ENCODE results near the gene DYNC1LI1.
A peak's percentile ranks its signal among the peaks of the same experiment; 100 is the strongest.
"Not testable (repeated sequence)": the region's sequence is repeated elsewhere in the genome, so short reads cannot be mapped to it uniquely, and the experiment has no call there.

Gene DYNC1LI1

DNA sequence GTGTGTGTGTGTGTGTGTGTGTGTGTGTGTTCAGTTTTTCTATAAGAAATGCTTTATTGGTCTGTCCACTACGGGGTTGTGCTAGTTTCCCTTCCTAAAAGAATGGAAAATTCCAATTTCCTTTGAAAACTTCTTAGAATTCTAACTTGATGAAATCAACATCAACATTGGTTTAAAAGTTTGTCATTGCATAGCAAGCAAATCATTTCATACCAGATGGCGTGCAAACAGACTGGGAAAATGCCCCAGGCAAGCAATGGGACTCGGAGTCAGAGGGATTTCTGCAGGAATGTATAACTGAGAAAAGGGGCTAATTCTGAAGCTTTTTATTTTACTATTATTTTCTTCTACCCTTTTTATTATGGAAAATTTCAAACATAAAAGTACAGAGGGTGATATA lies 13.1 kb upstream of the DYNC1LI1 start:
- Histone ChIP-seq H3K9me3 (replicated peaks; ENCODE audit: low read length) (no peaks in the 10 kb centered on the region), H3K4me3 (ENCODE audit: low read length) (no peak overlapping the region), H3K4me2 (ENCODE audit: low read length) (no peak overlapping the region), H3K9ac (ENCODE audit: low read depth, low read length) (no peak overlapping the region), H3K36me3 (ENCODE audit: insufficient read depth, low read length) (no peaks in the 10 kb centered on the region), H3K4me1 (ENCODE audit: control insufficient read depth, insufficient read depth, low read length) (no peaks in the 10 kb centered on the region), H3K27me3 (ENCODE audit: control insufficient read depth, insufficient read depth, low read length) (peaks cover 19% of the 10 kb centered on the region)

DNA sequence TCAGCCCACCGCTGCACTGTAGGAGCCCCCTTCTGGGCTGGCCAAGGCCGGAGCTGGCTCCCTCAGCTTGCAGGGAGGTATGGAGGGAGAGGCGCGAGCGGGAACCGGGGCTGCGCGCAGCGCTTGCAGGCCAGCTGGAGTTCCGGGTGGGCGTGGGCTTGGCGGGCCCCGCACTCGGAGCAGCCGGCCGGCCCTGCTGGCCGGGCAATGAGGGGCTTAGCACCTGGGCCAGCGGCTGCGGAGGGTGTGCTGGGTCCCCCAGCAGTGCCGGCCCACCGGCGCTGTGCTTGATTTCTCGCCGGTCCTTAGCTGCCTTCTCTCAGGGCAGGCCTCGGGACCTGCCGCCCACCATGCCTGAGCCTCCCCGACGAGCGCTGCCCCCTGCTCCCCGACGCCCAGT lies 8.0 kb upstream of the DYNC1LI1 start:
- not testable (repeated sequence) for H3K9ac ChIP-seq (ENCODE audit: low read depth, low read length); H3K4me2 ChIP-seq (ENCODE audit: low read length); H3K9me3 ChIP-seq (replicated peaks; ENCODE audit: low read length); H3K27me3 ChIP-seq (ENCODE audit: control insufficient read depth, insufficient read depth, low read length); H3K36me3 ChIP-seq (ENCODE audit: insufficient read depth, low read length); H3K4me3 ChIP-seq (ENCODE audit: low read length)
- peaks cover 17% of the 10 kb centered on the region for H3K4me1 ChIP-seq (ENCODE audit: control insufficient read depth, insufficient read depth, low read length)

DNA sequence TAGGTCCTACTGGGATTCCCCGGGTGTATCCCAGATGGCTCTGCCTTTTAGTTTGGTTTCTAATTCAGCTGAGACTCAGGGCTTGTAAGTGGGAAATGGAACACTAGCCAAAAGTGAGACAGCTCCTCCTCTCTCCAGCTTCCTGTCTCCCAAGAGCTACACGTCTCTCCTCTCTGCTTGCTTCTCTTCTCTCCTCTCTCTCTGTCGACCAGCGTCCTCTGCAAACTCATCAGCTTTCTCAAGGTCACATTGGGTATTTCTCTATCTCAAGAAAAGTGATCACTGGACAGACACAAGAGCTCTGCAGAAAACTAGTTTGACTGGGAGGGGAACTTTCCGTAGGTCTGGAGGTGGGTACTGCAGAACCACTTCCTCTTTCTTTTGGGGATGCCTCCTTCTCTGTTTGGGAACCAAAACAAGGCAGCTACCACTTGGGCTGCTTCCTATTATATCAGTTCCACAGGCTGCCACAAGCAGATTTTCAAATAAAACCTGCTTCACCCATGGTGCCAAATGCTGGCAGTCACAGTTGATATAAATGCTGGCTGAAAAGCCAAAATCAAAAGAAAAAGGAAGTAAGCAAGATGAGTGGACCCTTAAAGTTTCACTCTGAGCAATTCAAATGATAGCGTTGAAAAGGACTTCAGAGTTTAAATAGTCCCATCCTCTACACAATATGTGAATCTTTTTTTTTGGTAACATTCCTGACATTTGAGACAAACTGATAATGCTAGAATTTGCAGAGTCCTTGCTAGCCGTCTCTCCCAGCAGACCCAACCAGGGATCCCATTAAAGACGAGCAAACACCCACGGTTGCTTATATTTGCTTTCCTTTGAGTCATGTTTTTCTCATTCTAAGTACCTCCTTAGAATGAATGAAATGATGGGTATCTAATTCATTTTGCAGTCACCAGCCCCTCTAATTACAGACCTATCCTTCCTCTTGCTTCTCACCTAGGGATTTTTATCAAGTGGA lies 7.2 kb upstream of the DYNC1LI1 start:
- H3K4me3 ChIP-seq (ENCODE audit: low read length), result peak overlapping the region; percentile 60
- peaks cover 17% of the 10 kb centered on the region for H3K4me1 ChIP-seq (ENCODE audit: control insufficient read depth, insufficient read depth, low read length)
- no peaks in the 10 kb centered on the region for H3K27me3 ChIP-seq (ENCODE audit: control insufficient read depth, insufficient read depth, low read length)
- peak overlapping the region; percentile 83 for H3K4me2 ChIP-seq (ENCODE audit: low read length)
- no peaks in the 10 kb centered on the region for H3K9me3 ChIP-seq (replicated peaks; ENCODE audit: low read length)
- H3K9ac ChIP-seq (ENCODE audit: low read depth, low read length), result peak overlapping the region; percentile 49
- H3K36me3 ChIP-seq (ENCODE audit: insufficient read depth, low read length), result no peaks in the 10 kb centered on the region

DNA sequence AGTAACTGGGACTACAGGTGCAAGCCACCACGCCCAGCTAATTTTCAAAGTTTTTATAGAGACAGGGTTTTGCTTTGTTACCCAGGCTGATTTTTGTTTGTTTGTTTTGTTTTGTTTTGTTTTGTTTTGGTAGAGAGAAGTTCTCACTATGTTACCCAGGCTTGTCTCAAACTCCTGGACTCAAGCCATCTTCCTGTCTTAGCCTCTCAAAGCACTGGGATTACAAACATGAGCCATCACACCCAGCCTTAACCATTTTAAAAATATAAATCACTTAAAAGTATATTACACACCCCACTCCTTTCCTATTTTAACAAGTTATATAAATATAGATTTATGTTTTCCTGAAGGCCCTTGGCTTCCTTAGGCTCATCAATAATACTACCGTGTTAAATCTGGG lies 6.5 kb upstream of the DYNC1LI1 start:
- H3K9me3 ChIP-seq (replicated peaks; ENCODE audit: low read length), result no peaks in the 10 kb centered on the region
- peak overlapping the region; percentile 49 for H3K9ac ChIP-seq (ENCODE audit: low read depth, low read length)
- H3K4me1 ChIP-seq (ENCODE audit: control insufficient read depth, insufficient read depth, low read length), result peaks cover 17% of the 10 kb centered on the region
- no peaks in the 10 kb centered on the region for H3K36me3 ChIP-seq (ENCODE audit: insufficient read depth, low read length)
- H3K4me2 ChIP-seq (ENCODE audit: low read length), result peak overlapping the region; percentile 83
- no peaks in the 10 kb centered on the region for H3K27me3 ChIP-seq (ENCODE audit: control insufficient read depth, insufficient read depth, low read length)
- peak overlapping the region; percentile 60 for H3K4me3 ChIP-seq (ENCODE audit: low read length)

DNA sequence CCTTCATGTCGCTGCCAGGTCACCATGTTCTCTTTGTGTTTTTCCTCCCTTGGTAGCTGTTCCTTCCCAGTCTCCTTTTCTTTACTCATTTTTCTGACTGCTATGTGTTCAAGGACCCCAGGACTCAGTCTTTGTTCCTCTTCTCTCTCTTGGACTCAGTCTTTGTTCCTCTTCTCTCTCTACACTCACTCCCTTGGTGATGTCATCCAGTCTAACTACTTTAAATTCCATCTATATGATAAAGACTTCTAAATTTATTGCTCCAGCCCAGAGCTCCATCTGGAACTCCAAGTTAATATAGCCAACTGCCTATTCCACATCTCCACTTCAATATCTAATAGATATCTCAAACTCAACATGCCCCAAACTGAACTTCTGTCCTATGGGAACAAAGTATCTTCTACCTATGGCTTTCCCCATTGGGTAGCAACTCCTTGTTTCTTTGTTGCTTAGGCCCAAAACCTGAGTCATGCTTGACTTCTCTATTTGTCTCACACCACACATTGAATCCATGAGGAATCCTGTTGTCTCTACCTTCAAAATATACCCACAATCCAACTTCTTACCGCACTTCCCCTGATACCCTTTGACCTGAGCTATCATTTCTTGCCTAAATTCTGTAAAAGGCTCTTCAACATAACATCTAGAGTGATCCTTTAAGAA lies 4.9 kb upstream of the DYNC1LI1 start:
- Histone ChIP-seq H3K9me3 (replicated peaks; ENCODE audit: low read length) (no peaks in the 10 kb centered on the region), H3K4me3 (ENCODE audit: low read length) (no peak overlapping the region), H3K9ac (ENCODE audit: low read depth, low read length) (no peak overlapping the region), H3K4me1 (ENCODE audit: control insufficient read depth, insufficient read depth, low read length) (peaks cover 23% of the 10 kb centered on the region), H3K27me3 (ENCODE audit: control insufficient read depth, insufficient read depth, low read length) (no peaks in the 10 kb centered on the region), H3K4me2 (ENCODE audit: low read length) (no peak overlapping the region), H3K36me3 (ENCODE audit: insufficient read depth, low read length) (no peaks in the 10 kb centered on the region)

DNA sequence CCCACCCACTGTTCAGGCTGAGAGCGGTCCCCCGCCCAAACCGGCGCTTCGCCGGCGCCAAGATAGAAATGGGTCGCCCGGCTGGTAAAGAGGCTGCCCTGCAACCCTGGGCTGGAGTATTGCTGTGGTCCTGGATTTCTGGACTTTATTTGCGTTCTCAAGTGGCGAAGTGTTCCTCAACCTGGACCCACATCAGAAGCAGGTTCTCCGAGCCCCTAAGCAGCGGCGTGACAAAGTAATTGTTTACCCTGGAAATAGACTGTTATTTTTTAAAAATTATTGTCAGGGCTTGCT lies 481 bp upstream of the DYNC1LI1 start:
- Histone ChIP-seq H3K27me3 (ENCODE audit: control insufficient read depth, insufficient read depth, low read length) (no peaks in the 10 kb centered on the region), H3K4me1 (ENCODE audit: control insufficient read depth, insufficient read depth, low read length) (peaks cover 27% of the 10 kb centered on the region), H3K9ac (ENCODE audit: low read depth, low read length) (peak overlapping the region; percentile 99)

DNA sequence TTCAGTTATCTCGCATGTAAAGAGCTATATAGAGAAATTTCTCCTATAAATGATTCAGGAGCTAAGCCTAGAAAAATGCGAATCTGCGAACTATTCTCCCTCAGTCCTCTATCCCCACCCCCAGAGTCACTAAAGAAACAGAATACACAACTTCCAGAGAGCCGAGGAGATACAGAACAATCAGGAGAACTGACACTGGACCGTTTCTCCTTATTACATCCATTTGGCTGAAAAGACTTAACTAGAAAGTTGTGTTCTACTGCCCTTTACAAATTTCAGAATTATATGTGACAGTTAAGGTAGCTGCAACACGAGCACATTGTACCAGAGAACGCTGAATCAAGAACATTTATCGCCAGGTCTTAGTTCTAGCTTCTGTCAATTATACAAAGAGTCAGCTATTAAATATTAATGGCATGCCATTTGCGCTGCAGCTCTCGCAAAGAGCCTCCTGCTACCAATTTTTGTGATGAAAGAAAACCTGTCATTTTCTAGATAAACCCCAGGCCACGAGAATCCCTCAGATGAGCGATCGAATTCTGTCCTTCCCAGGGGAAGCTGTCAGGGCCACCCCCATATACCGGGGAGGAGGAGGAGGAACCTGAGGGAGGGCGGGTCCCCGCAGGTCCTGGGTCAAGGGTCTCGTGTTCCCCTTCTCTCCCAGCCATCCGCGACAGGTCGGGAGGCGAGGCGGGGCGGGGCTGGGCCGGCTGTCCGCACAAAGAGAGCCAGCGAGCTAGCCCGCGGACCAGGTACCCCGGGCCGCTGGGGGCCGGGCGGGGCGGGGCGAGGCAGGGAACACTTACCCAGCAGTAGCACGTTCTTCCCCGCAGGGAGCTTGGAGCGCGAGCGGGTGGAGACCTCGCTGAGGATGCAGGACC lies 878 bp downstream of the DYNC1LI1 start:
- H3K27me3 ChIP-seq (ENCODE audit: control insufficient read depth, insufficient read depth, low read length), result no peaks in the 10 kb centered on the region
- H3K4me3 ChIP-seq (ENCODE audit: low read length), result peak overlapping the region; percentile 86
- H3K9me3 ChIP-seq (replicated peaks; ENCODE audit: low read length), result no peaks in the 10 kb centered on the region
- peak overlapping the region; percentile 89 for H3K4me2 ChIP-seq (ENCODE audit: low read length)
- H3K4me1 ChIP-seq (ENCODE audit: control insufficient read depth, insufficient read depth, low read length), result peaks cover 19% of the 10 kb centered on the region
- no peaks in the 10 kb centered on the region for H3K36me3 ChIP-seq (ENCODE audit: insufficient read depth, low read length)
- H3K9ac ChIP-seq (ENCODE audit: low read depth, low read length), result peak overlapping the region; percentile 99

More for the DNA sequence above, 481 bp upstream of the DYNC1LI1 start:
- Histone ChIP-seq H3K9me3 (replicated peaks; ENCODE audit: low read length) (no peaks in the 10 kb centered on the region), H3K36me3 (ENCODE audit: insufficient read depth, low read length) (no peaks in the 10 kb centered on the region), H3K4me3 (ENCODE audit: low read length) (peak overlapping the region; percentile 86), H3K4me2 (ENCODE audit: low read length) (peak overlapping the region; percentile 89)

DNA sequence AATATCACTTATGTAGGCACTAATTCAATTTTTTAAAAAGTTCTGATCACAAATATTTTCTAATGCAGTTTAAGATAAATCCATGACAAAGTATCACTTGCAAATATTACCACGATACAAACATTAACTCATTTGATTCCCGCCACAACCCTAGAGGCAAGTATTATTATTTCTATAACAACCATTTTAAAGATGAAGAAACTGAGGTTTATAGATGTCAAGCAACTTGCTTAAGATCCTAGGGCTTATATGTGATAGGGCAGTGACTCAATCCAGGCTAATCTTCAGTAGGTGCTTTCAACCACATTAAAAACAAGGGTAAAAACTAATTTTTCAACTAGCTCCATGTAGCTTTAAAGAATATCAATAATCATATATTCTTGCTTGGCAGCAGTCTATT lies 1.7 kb downstream of the DYNC1LI1 start:
- H3K4me1 ChIP-seq (ENCODE audit: control insufficient read depth, insufficient read depth, low read length), result peaks cover 19% of the 10 kb centered on the region
- no peaks in the 10 kb centered on the region for H3K9me3 ChIP-seq (replicated peaks; ENCODE audit: low read length)
- peak overlapping the region; percentile 86 for H3K4me3 ChIP-seq (ENCODE audit: low read length)
- H3K9ac ChIP-seq (ENCODE audit: low read depth, low read length), result peak overlapping the region; percentile 99
- peak overlapping the region; percentile 89 for H3K4me2 ChIP-seq (ENCODE audit: low read length)
- no peaks in the 10 kb centered on the region for H3K36me3 ChIP-seq (ENCODE audit: insufficient read depth, low read length)
- no peaks in the 10 kb centered on the region for H3K27me3 ChIP-seq (ENCODE audit: control insufficient read depth, insufficient read depth, low read length)

DNA sequence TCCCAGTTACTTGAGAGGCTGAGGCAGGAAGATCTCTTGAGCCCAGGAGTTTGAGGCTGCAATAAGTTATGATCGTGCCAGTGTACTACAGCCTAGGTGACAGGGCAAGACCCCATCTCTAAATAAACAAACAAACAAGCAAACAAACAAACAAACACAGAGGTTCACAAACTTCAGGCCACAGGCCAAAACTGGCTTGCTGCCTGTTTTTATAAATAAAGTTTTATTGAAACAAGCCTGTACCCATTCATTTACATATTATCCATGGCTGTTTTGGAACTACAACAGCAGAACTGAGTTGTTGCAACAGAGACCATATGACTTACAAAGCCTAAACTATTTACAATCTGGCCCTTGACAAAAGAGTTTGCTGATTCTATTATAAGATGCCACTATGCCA lies 6.5 kb downstream of the DYNC1LI1 start:
- Histone ChIP-seq H3K4me1 (ENCODE audit: control insufficient read depth, insufficient read depth, low read length) (peaks cover 12% of the 10 kb centered on the region), H3K4me2 (ENCODE audit: low read length) (no peak overlapping the region), H3K27me3 (ENCODE audit: control insufficient read depth, insufficient read depth, low read length) (no peaks in the 10 kb centered on the region), H3K36me3 (ENCODE audit: insufficient read depth, low read length) (peaks cover 2% of the 10 kb centered on the region), H3K9me3 (replicated peaks; ENCODE audit: low read length) (no peaks in the 10 kb centered on the region), H3K9ac (ENCODE audit: low read depth, low read length) (no peak overlapping the region), H3K4me3 (ENCODE audit: low read length) (no peak overlapping the region)

DNA sequence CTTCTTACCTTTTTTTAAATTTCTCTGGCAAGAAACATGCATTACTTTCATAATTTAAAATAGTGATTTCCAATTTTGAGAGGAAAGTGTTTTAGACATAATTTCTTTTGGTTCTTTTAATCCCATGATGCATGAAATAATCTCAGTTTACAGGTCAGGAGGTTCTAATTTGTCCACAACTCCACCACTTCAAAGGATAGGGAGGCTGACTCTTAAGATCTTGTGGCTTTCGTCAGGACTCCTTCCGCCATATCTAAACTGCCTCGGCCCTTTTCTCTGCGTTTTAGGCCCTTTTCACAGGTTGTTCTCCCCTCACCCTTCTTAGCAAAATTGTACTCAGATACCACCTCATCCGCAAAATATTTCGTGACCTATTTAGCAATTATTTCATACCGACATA lies 8.0 kb downstream of the DYNC1LI1 start:
- Histone ChIP-seq H3K4me1 (ENCODE audit: control insufficient read depth, insufficient read depth, low read length) (no peaks in the 10 kb centered on the region), H3K9ac (ENCODE audit: low read depth, low read length) (no peak overlapping the region), H3K4me2 (ENCODE audit: low read length) (no peak overlapping the region), H3K9me3 (replicated peaks; ENCODE audit: low read length) (no peaks in the 10 kb centered on the region), H3K4me3 (ENCODE audit: low read length) (no peak overlapping the region), H3K27me3 (ENCODE audit: control insufficient read depth, insufficient read depth, low read length) (no peaks in the 10 kb centered on the region), H3K36me3 (ENCODE audit: insufficient read depth, low read length) (peaks cover 2% of the 10 kb centered on the region)

DNA sequence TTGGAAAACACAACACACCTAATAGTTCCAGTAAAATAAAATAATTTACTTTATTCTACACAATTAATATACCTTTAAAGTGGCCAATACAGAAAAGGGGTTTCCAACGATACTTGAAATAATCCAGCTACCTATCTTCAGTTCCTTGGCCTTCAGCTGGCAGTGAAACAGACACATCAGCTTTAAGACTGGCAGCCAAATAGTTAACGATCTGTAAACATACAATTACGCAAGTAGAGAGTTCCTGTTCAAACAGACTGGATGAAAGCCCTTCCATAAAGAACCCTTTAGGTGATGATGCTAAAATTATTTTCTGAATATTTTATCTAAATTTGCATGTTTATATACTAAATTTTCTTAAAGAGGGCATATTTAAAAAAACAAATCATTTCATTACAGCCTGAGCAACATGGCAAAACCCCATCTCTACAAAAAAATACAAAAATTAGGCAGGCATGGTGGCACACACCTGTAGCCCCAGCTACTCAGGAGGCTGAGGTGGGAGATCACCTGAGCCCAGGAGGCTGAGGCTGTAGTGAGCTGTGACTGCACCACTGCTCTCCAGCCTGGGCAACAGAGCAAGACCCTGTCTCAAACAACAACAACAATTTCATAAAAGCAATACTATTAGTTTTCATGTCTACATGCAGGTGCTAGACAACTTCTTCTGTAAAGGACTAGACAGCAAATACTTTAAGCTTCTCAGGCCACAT lies 12.9 kb downstream of the DYNC1LI1 start:
- peaks cover 2% of the 10 kb centered on the region for H3K36me3 ChIP-seq (ENCODE audit: insufficient read depth, low read length)
- no peaks in the 10 kb centered on the region for H3K27me3 ChIP-seq (ENCODE audit: control insufficient read depth, insufficient read depth, low read length)
- H3K4me1 ChIP-seq (ENCODE audit: control insufficient read depth, insufficient read depth, low read length), result no peaks in the 10 kb centered on the region
- no peak overlapping the region for H3K4me2 ChIP-seq (ENCODE audit: low read length)
- no peaks in the 10 kb centered on the region for H3K9me3 ChIP-seq (replicated peaks; ENCODE audit: low read length)
- H3K9ac ChIP-seq (ENCODE audit: low read depth, low read length), result no peak overlapping the region
- H3K4me3 ChIP-seq (ENCODE audit: low read length), result no peak overlapping the region
